Prostate gland (tissue), 2 donors: ENCODE results near the gene PTDSS2.

Source experiments
- POLR2A ChIP-seq: fragments of 450-650 bp; IDR thresholded peaks from one replicate; pipeline ENCODE4 v1.6.1; 2016; ENCODE audit warnings: antibody characterized with exemption, mild to moderate bottlenecking
- POLR2AphosphoS5 ChIP-seq: sonication (generic); formaldehyde crosslinking; IDR thresholded peaks from one replicate; pipeline ENCODE4 v1.6.1; 2017; ENCODE audit warnings: antibody characterized with exemption
- TF ChIP-seq, protein P1 (sequence below), 4 experiments: fragments of 200-600 bp in 2 of 4; fragments of 450-650 bp in 2 of 4; sonication (generic) in 2 of 4; IDR thresholded peaks; 1 replicate in 3 of 4; 2 replicates in 1 of 4; pipeline ENCODE4 v1.5.1; 2016 to 2019; ENCODE audit warnings: antibody characterized with exemption in 4 of 4, mild to moderate bottlenecking in 2 of 4, moderate library complexity in 2 of 4

DNA sequence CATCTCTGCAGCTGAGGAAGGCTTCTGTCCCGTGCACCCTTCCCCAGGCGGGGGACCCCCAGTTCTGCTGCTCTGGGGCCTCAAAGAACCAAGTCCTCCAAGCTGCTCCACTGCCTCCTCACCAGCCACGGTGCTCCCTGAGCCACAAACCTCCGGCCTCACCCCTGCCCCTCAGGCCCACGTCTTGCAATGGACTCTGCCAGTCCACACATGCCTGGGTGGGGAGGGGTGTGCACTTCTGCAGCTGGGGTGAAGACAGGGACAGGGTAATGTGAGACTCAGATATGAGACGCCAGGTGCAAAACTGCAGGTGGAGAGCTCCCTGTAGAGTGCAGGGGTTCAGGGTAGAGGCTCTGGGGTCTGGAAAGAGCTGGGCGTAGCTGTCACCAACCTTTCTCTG, 3.2 kb upstream of the PTDSS2 start:
- TF ChIP-seq, protein P1, sequence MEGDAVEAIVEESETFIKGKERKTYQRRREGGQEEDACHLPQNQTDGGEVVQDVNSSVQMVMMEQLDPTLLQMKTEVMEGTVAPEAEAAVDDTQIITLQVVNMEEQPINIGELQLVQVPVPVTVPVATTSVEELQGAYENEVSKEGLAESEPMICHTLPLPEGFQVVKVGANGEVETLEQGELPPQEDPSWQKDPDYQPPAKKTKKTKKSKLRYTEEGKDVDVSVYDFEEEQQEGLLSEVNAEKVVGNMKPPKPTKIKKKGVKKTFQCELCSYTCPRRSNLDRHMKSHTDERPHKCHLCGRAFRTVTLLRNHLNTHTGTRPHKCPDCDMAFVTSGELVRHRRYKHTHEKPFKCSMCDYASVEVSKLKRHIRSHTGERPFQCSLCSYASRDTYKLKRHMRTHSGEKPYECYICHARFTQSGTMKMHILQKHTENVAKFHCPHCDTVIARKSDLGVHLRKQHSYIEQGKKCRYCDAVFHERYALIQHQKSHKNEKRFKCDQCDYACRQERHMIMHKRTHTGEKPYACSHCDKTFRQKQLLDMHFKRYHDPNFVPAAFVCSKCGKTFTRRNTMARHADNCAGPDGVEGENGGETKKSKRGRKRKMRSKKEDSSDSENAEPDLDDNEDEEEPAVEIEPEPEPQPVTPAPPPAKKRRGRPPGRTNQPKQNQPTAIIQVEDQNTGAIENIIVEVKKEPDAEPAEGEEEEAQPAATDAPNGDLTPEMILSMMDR (IDR thresholded peaks at IDR 0.05) = no peak
- no peak for TF ChIP-seq POLR2AphosphoS5
- no peak for TF ChIP-seq POLR2A
